Spinal cord (tissue), 10 donors: ENCODE measurements around the gene AWAT1. TPM values are rescaled to one million over a fixed set of nuclear protein-coding genes. Genes with fewer than 3 reads are reported as not detected.
"Not testable (repeated sequence)": the region's sequence is repeated elsewhere in the genome, so short reads cannot be mapped to it uniquely, and the experiment has no call there.

ENCODE experiments used
- DNase-seq, 6 donors: peaks; one replicate each; pipeline versions ENCODE4 v3.0.0 to v3.0.0-alpha.2; 2013 to 2015; ENCODE audit warnings: low spot score in 6 of 6, low read depth in 4 of 6
- H3K27ac ChIP-seq: one replicate; pipeline ENCODE4 v1.5.1; 2013; ENCODE audit warnings: low read depth, low read length, control low read depth
- H3K27me3 ChIP-seq: one replicate; pipeline ENCODE4 v1.6.1; 2013; ENCODE audit warnings: low read length; ENCODE audit not compliant: control insufficient read depth, insufficient read depth
- H3K36me3 ChIP-seq: one replicate; pipeline ENCODE4 v1.6.1; 2013; ENCODE audit warnings: low read length; ENCODE audit not compliant: control insufficient read depth, insufficient read depth
- H3K4me1 ChIP-seq: one replicate; pipeline ENCODE4 v1.6.1; 2013; ENCODE audit warnings: low read length; ENCODE audit not compliant: control insufficient read depth, insufficient read depth
- H3K4me3 ChIP-seq: one replicate; pipeline ENCODE4 v1.5.1; 2013; ENCODE audit warnings: low read depth, low read length, control low read depth
- H3K9me3 ChIP-seq: one replicate; pipeline ENCODE4 v1.6.1; 2013; ENCODE audit warnings: low read length; ENCODE audit not compliant: control insufficient read depth, insufficient read depth
- WGBS: methylation state at CpG from one replicate; pipeline ENCODE4 v1.1.5; 2013; ENCODE audit warnings: missing lambda C conversion rate; ENCODE audit not compliant: insufficient coverage; 5-methylcytosine and 5-hydroxymethylcytosine counted together
- polyA plus RNA-seq, 2 donors: library from polyadenylated mRNA; unstranded; fragments of 120-200 nt; gene quantifications; one replicate each; pipeline ENCODE4 v1.2.1, GENCODE V29; 2013; ENCODE audit not compliant: insufficient read length in 2 of 2
- total RNA-seq, 2 donors: library from RNA; depleted of rRNA in 1 of 2; stranded (reverse); fragments of 120-200 nt in 1 of 2; fragments of >200 nt in 1 of 2; gene quantifications; one replicate each; pipeline versions ENCODE4 v1.2.3 to v1.2.4, GENCODE V29; 2013 to 2014
- donor health status: healthy.

Gene AWAT1
- total and polyA plus RNA-seq, 4 donors, result not detected

DNA sequence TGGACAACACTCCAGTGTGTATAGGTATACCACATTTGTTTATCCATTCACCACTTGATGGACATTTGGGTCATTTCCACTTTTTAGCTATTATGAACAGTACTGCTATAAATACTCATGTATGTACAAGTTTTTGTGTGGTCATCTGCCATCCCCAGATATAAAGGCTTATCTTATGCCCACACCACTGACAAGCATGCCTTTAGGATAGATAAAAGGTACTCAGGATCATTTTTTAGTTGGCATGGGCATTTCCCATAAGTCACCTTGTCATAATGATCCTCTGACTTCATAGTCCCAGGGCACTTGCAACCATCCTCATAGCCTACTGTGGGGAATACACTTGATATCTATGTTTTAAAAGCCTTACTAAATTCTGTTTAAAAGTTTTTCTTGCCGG lies 6.3 kb downstream of the AWAT1 start:
- no peaks in the 10 kb centered on the region for H3K36me3 ChIP-seq
- no peak for DNase-seq
- no peaks in the 10 kb centered on the region for H3K27me3 ChIP-seq
- H3K9me3 ChIP-seq, result no peaks in the 10 kb centered on the region
- no peak overlapping the region for H3K4me3 ChIP-seq
- H3K27ac ChIP-seq, result no peak overlapping the region
- WGBS, result 83% methylated on average over 1 of the region's 1 CpG
- H3K4me1 ChIP-seq, result no peaks in the 10 kb centered on the region

DNA sequence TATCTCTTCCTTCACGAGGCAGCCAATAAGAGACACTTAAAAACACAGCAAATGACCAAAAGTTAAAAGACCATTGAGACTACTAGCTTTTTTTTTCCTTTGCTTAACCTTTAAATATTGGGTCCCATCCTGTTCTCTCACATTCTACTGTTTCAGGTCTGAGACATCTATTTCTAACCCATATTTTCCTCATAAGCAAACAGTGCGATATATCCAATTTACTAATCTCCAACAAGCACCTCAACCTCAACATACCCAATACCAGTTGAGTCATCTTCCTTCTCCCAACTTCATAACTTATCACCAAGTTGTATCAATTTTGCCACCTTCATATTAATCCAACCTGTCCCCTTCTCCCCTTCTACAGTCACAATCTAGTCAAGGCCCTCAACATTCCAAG lies 7.0 kb downstream of the AWAT1 start:
- Histone ChIP-seq H3K9me3 (no peaks in the 10 kb centered on the region), H3K4me3 (no peak overlapping the region), H3K27me3 (no peaks in the 10 kb centered on the region), H3K27ac (no peak overlapping the region), H3K4me1 (no peaks in the 10 kb centered on the region), H3K36me3 (no peaks in the 10 kb centered on the region)
- DNase-seq, result no peak
- WGBS, result 85% methylated on average over 2 of the region's 2 CpGs

DNA sequence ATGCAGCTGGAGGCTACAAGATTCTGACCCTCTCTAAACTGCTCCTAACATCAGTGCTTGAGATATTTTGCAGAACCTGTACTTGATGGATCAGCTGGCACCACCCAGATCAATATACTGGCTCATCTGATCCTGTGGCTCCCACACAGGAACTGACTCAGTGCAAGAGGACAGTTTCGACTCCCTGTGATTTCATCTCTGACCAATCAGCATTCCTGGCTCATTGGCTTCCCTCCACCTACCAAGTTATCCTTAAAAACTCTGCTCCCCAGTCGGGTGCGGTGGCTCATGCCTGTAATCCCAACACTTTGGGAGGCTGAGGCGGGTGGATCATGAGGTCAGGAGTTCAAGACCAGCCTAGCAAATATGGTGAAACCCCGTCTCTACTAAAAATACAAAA lies 9.1 kb downstream of the AWAT1 start:
- H3K27me3 ChIP-seq, DNase-seq, H3K27ac ChIP-seq, H3K36me3 ChIP-seq, H3K9me3 ChIP-seq, H3K4me1 ChIP-seq, H3K4me3 ChIP-seq: not testable (repeated sequence)
- 68% methylated on average over 2 of the region's 5 CpGs for WGBS

DNA sequence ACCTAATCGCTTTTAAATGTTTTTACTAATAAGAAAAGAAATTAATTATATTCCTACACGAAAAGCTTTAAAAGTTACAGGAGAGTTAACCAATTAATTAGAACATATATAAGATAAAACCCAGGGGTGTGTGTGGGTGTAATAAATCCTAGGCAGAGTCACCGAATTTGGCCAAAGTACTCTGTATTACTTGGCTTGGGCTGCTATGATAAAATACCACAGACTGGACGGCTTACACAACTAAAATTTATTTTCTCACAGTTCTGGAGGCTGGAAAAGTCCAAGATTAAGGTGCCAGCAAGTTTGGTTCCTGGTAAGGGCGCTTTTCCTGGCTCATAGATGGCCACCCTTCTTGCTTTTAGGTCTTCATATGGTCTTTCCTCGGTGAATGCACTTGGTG lies 10.4 kb downstream of the AWAT1 start:
- no peak overlapping the region for H3K4me3 ChIP-seq
- H3K9me3 ChIP-seq, result no peaks in the 10 kb centered on the region
- no peaks in the 10 kb centered on the region for H3K36me3 ChIP-seq
- WGBS, result no CpG with 5 or more reads among the region's 6 CpGs
- DNase-seq, result no peak
- no peaks in the 10 kb centered on the region for H3K4me1 ChIP-seq
- H3K27ac ChIP-seq, result no peak overlapping the region
- no peaks in the 10 kb centered on the region for H3K27me3 ChIP-seq

DNA sequence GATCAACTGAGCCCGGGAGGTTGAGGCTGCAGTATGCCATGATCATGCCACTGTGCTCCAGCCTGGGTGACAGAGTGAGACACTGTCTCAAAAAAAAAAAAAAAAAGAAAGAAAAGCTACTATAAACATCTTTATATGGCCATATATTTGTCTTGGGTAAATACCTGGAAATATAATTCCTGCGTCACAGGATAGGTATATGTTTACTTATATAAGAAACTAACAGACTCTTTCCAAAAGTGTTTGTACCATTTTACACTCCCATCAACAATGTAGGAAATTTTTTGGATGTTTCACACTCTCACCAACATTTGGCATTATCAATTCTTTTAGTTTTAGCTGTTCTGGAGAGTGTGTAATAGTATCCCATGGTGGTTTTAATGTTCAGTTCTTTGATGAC lies 12.8 kb downstream of the AWAT1 start:
- DNase-seq, result no peak
- H3K27ac ChIP-seq, result no peak overlapping the region
- no CpG with 5 or more reads among the region's 2 CpGs for WGBS
- H3K36me3 ChIP-seq, result no peaks in the 10 kb centered on the region
- H3K9me3 ChIP-seq, result no peaks in the 10 kb centered on the region
- H3K4me1 ChIP-seq, result no peaks in the 10 kb centered on the region
- no peaks in the 10 kb centered on the region for H3K27me3 ChIP-seq
- H3K4me3 ChIP-seq, result no peak overlapping the region

DNA sequence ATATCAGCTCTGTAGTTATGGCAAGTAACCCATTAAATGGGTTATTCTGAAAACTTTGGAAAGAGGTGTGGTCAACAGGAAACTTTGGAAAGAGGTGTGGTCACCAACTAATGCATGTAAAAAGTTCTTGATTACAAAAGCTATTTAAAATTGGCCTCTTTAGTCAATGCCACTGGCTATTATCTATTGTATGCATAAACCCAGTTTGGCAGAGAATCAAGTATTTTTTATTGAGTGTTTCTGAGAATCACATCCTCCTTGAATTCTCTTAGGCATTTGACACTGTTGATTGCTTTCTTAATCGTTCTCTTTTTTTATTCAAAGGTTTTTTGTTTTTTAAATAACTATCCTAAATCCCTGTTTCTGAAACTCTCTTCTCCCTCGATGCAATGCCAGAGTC lies 18.0 kb downstream of the AWAT1 start:
- H3K9me3 ChIP-seq, result no peaks in the 10 kb centered on the region
- no peaks in the 10 kb centered on the region for H3K36me3 ChIP-seq
- no peak overlapping the region for H3K27ac ChIP-seq
- no peak for DNase-seq
- no peaks in the 10 kb centered on the region for H3K27me3 ChIP-seq
- no peaks in the 10 kb centered on the region for H3K4me1 ChIP-seq
- H3K4me3 ChIP-seq, result no peak overlapping the region
- WGBS, result 45% methylated on average over 1 of the region's 2 CpGs

DNA sequence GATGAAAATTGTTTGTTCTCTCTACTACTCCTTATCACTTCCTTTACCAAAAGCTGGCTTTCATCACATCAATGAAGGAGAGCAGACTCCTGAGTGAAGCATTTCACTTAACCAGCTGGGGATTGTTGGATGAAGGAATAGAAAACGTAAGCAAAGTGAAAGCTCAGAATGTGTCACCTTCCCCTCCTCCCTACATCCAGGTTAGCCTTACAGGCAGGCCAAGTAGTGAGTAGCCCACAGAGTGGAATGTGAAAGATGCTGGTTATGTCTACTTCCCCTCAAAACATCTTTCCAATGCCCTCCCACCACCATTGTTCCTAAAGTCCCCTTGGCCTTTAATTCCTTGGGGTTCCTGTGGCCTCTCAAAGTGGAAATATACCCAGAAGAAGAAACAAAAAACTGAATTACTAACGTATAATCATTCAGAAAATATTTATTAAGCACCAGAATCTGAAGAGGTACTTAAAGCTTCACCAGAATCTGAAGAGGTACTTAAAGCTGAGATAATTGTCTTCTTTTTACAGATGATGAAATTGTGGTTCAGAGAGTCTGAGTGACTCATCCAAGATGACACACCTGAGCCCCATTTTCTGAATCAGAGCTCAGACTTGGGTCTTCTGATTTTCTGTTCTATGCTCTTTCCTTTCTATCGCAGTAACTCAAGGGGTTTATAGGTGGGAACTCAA lies 19.1 kb downstream of the AWAT1 start:
- DNase-seq, result no peak
- Histone ChIP-seq H3K36me3 (no peaks in the 10 kb centered on the region), H3K9me3 (no peaks in the 10 kb centered on the region), H3K4me3 (no peak overlapping the region), H3K27ac (no peak overlapping the region), H3K27me3 (no peaks in the 10 kb centered on the region), H3K4me1 (no peaks in the 10 kb centered on the region)
- WGBS, result no CpG with 5 or more reads among the region's 3 CpGs

DNA sequence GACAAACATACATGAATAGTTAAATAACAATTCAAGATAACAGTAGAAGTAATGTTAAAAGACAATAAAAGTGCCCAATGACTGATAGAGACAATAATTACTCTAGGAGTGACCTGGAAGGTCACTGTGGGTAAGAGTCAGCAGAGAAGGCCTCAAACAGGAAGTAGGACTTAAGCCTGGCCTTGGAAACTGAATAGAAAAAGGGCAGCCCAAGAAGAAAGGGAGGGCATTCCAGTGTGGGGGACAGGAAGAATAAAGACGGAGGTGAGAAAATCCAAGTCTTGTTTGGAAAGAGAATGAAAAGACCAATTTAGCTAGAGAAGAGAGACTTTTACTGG lies 19.6 kb downstream of the AWAT1 start:
- Histone ChIP-seq H3K4me1 (no peaks in the 10 kb centered on the region), H3K27me3 (no peaks in the 10 kb centered on the region), H3K27ac (no peak overlapping the region), H3K4me3 (no peak overlapping the region), H3K36me3 (no peaks in the 10 kb centered on the region), H3K9me3 (no peaks in the 10 kb centered on the region)
- no peak for DNase-seq
- WGBS, result 69% methylated on average over 1 of the region's 1 CpG

DNA sequence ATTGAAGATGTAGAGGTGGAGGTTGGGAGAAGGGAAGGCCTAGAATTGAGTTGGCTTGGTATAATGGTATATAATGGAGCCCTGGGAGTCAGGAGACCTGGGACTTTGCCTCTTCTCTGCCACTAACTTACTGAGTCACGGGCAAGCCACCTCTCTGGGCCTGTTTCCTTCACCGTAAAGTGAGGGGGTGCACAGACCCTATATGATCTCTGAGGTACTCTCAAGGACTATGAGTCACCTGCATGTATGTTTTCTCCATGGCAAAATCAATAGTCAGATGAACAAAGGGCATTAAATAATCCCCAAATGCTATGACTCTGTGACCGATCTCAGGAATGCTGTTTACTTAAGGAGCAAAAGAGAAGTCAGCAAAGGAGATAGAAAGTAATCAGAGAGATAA lies 20.5 kb downstream of the AWAT1 start:
- no peaks in the 10 kb centered on the region for H3K9me3 ChIP-seq
- no peak overlapping the region for H3K27ac ChIP-seq
- WGBS, result no CpG with 5 or more reads among the region's 3 CpGs
- no peaks in the 10 kb centered on the region for H3K27me3 ChIP-seq
- no peak for DNase-seq
- no peaks in the 10 kb centered on the region for H3K4me1 ChIP-seq
- no peaks in the 10 kb centered on the region for H3K36me3 ChIP-seq
- no peak overlapping the region for H3K4me3 ChIP-seq

DNA sequence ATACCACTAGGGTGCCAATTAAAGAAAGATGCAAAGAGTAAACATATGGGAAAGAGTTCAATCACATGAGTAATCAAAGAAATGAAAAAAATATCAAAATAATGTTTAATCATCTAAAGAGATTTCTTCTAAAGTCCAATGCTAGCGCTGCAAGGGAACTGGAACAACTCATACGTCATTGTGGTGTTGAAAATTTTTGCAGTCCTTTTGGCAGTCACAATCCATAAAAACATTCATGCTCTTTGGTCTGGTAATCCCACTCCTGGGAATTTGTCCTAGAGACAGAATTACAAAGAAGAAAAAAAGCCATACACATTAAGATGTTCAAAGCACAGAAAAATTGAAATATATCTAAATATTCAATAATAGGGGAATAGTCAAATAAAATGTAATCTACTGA lies 21.0 kb downstream of the AWAT1 start:
- H3K27me3 ChIP-seq, result no peaks in the 10 kb centered on the region
- no CpG with 5 or more reads among the region's 2 CpGs for WGBS

More for the DNA sequence above, 21.0 kb downstream of the AWAT1 start:
- Histone ChIP-seq H3K4me1 (no peaks in the 10 kb centered on the region), H3K36me3 (no peaks in the 10 kb centered on the region), H3K9me3 (no peaks in the 10 kb centered on the region), H3K4me3 (no peak overlapping the region), H3K27ac (no peak overlapping the region)
- no peak for DNase-seq
